Transverse colon (tissue), 4 donors: ENCODE data around the gene TOR3A. TPM values are rescaled to one million over a fixed set of nuclear protein-coding genes. Genes with fewer than 3 reads are reported as not detected.
"Not testable (repeated sequence)": the region's sequence is repeated elsewhere in the genome, so short reads cannot be mapped to it uniquely, and the experiment has no call there.

Source experiments
- DNase-seq: peaks from one replicate; pipeline ENCODE4 v3.0.0-alpha.2; 2019
- H3K27ac ChIP-seq, 4 donors: fragments of 200-600 bp; sonication (generic); 2 replicates each; pipeline ENCODE4 v1.5.1; 2016 to 2018; ENCODE audit warnings: inconsistent platforms in 4 of 4
- H3K27me3 ChIP-seq: fragments of 200-600 bp; sonication (generic); 2 replicates; pipeline ENCODE4 v1.5.1; 2017; ENCODE audit warnings: inconsistent platforms
- H3K36me3 ChIP-seq, 4 donors: fragments of 200-600 bp; sonication (generic); 2 replicates each; pipeline ENCODE4 v1.5.1; 2017 to 2019; ENCODE audit warnings: inconsistent platforms in 4 of 4
- H3K4me1 ChIP-seq, 4 donors: fragments of 200-600 bp; sonication (generic); 2 replicates each; pipeline ENCODE4 v1.5.1; 2017 to 2020; ENCODE audit warnings: inconsistent platforms in 4 of 4
- H3K4me3 ChIP-seq, 4 donors: fragments of 200-600 bp; sonication (generic); 1 replicate in 1 of 4; 2 replicates in 3 of 4; pipeline versions ENCODE4 v1.5.1 to v1.6.1; 2017 to 2019; ENCODE audit warnings: inconsistent platforms in 4 of 4
- H3K9me3 ChIP-seq, 2 donors: fragments of 200-600 bp; sonication (generic); 2 replicates each; pipeline ENCODE4 v1.5.1; 2017 to 2019; ENCODE audit warnings: inconsistent platforms in 2 of 2
- CTCF ChIP-seq, 5 experiments: fragments of 200-600 bp in 3 of 5; fragments of 450-650 bp in 2 of 5; sonication (generic) in 3 of 5; IDR thresholded peaks; 1 replicate in 2 of 5; 2 replicates in 3 of 5; pipeline ENCODE4 v1.5.1; 2016 to 2017; ENCODE audit warnings: antibody characterized with exemption in 5 of 5, inconsistent platforms in 3 of 5, mild to moderate bottlenecking in 2 of 5, moderate library complexity in 1 of 5
- EP300 ChIP-seq: sonication (generic); formaldehyde crosslinking; IDR thresholded peaks from one replicate; pipeline ENCODE4 v1.6.1; 2017; ENCODE audit warnings: antibody characterized with exemption, low read depth
- POLR2A ChIP-seq: fragments of 450-650 bp; IDR thresholded peaks from one replicate; pipeline ENCODE4 v1.6.1; 2016; ENCODE audit warnings: antibody characterized with exemption, mild to moderate bottlenecking, moderate library complexity
- POLR2AphosphoS5 ChIP-seq, 3 donors: sonication (generic); formaldehyde crosslinking; IDR thresholded peaks; one replicate each; pipeline ENCODE4 v1.6.1; 2016; ENCODE audit warnings: antibody characterized with exemption in 3 of 3
- WGBS, 2 donors: methylation state at CpG; one replicate each; pipeline ENCODE4 v1.1.5; 2018; ENCODE audit warnings: low coverage in 1 of 2; 5-methylcytosine and 5-hydroxymethylcytosine counted together
- in situ Hi-C, 4 donors: fragments of 200-750 bp; cut with MboI; loops; one replicate each; pipeline versions ENCODE4 v1.15.0 to v1.15.1; 2017; ENCODE audit warnings: low sequenced_read_pairs in 3 of 4, low pct_ligation_motif_present in 1 of 4, low pct_unique_long_range_greater_than_20kb in 1 of 4
- intact Hi-C: fragments of 100-400 bp; cut with DNase I; formaldehyde crosslinking; loops from one replicate; pipeline ENCODE4 v1.15.1; 2023; ENCODE audit warnings: low total_unique reads
- total RNA-seq, 4 donors: library from RNA; depleted of rRNA; stranded (reverse); fragments of >200 nt; gene quantifications; one replicate each; pipeline ENCODE4 v1.1.0, GENCODE V29; 2016

Gene TOR3A
- total RNA-seq, 4 donors from 2014 or later = 66.2 to 308 (median 72.7) TPM

- Histone ChIP-seq H3K4me3 (no peak overlapping the region), H3K27ac (no peak overlapping the region), H3K9me3 (no peaks in the 10 kb centered on the region), H3K36me3 (no peaks in the 10 kb centered on the region), H3K4me1 (no peaks in the 10 kb centered on the region), H3K27me3 (no peaks in the 10 kb centered on the region)
- in situ Hi-C loops = no loop called here
- DNase-seq = no peak
- intact Hi-C loops = no loop called here
- TF ChIP-seq EP300 = no peak
- TF ChIP-seq POLR2AphosphoS5 (IDR thresholded peaks at IDR 0.05) = no peak
- no peak for TF ChIP-seq CTCF (IDR thresholded peaks at IDR 0.05)
- no peak for TF ChIP-seq POLR2A
- WGBS, 2 donors = 94% methylated on average over 5 of the region's 5 CpGs; no CpG with 5 or more reads in 1 of the 2 donors
Observed at GRCh38 chr1:179137617-179138255, 55.9 kb downstream of the TOR3A start.

GRCh38 chr1:179138755-179139154 lies 56.9 kb downstream of the TOR3A start:
- H3K27me3 ChIP-seq, DNase-seq, H3K36me3 ChIP-seq, H3K9me3 ChIP-seq, H3K4me1 ChIP-seq, in situ Hi-C loops, intact Hi-C loops, H3K4me3 ChIP-seq, H3K27ac ChIP-seq: not testable (repeated sequence)
- 95% methylated on average over 21 of the region's 21 CpGs; no CpG with 5 or more reads in 1 of the 2 donors for WGBS, 2 donors

GRCh38 chr1:179141592-179142251 lies 59.9 kb downstream of the TOR3A start:
- peak overlapping the region; percentile 32 to 70 (median 52) for H3K27ac ChIP-seq
- H3K4me3 ChIP-seq = peak overlapping the region in 1 of 4 donors; percentile 4
- no peaks in the 10 kb centered on the region for H3K27me3 ChIP-seq
- peaks cover 0 to 7% (median 3%) of the 10 kb centered on the region in 4 donors for H3K4me1 ChIP-seq
- in situ Hi-C loops (no loop called here), intact Hi-C loops (no loop called here)
- no peaks in the 10 kb centered on the region for H3K9me3 ChIP-seq
- TF ChIP-seq POLR2AphosphoS5 (IDR thresholded peaks at IDR 0.05) (no peak), EP300 (no peak), POLR2A (no peak), CTCF (IDR thresholded peaks at IDR 0.05) (no peak)
- H3K36me3 ChIP-seq = no peaks in the 10 kb centered on the region
- WGBS, 2 donors = 52 to 67% methylated on average over 4 of the region's 4 CpGs
- no peak for DNase-seq

- Histone ChIP-seq H3K9me3 (no peaks in the 10 kb centered on the region), H3K36me3 (no peaks in the 10 kb centered on the region), H3K4me1 (peaks cover 0 to 7% (median 3%) of the 10 kb centered on the region in 4 donors), H3K4me3 (no peak overlapping the region), H3K27me3 (no peaks in the 10 kb centered on the region), H3K27ac (peak overlapping the region; percentile 32 to 70 (median 52))
- no peak for DNase-seq
- 67 to 70% methylated on average over 2 of the region's 2 CpGs for WGBS, 2 donors
- intact Hi-C loops (no loop called here), in situ Hi-C loops (no loop called here)
- TF ChIP-seq CTCF (IDR thresholded peaks at IDR 0.05) (no peak), POLR2AphosphoS5 (IDR thresholded peaks at IDR 0.05) (peak; percentile 60 to 86 (median 76)), POLR2A (peak; percentile 21)
Observed at GRCh38 chr1:179142889-179143299, 61.0 kb downstream of the TOR3A start.
